NCI-H1092 (cell line): Measurements from ENCODE around the gene PYY.
"Not testable (repeated sequence)": the region's sequence is repeated elsewhere in the genome, so short reads cannot be mapped to it uniquely, and the experiment has no call there.

ENCODE experiments used
- DNase-seq: peaks from one replicate; lab custom pipeline; 2025; lab: John Stamatoyannopoulos, UW

PYY gene

DNA sequence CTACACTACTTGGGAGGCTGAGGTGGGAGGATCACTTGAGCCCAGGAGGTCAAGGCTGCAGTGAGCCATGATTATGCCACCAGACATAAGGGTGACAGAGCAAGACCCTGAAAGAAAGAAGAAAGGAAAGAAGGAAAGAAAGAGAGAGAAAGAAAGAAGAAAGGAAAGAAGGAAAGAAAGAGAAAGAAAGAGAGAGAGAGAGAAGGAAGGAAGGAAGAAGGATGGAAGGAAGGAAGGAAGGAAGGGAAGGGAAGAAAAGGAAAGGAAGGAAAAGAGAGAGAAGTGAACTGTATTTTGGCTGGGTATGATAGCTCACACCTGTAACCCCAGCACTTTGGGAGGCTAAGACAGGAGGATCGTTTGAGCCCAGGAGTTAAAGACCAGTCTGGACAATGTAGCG, 24.3 kb upstream of the PYY start:
- no peak for DNase-seq

DNA sequence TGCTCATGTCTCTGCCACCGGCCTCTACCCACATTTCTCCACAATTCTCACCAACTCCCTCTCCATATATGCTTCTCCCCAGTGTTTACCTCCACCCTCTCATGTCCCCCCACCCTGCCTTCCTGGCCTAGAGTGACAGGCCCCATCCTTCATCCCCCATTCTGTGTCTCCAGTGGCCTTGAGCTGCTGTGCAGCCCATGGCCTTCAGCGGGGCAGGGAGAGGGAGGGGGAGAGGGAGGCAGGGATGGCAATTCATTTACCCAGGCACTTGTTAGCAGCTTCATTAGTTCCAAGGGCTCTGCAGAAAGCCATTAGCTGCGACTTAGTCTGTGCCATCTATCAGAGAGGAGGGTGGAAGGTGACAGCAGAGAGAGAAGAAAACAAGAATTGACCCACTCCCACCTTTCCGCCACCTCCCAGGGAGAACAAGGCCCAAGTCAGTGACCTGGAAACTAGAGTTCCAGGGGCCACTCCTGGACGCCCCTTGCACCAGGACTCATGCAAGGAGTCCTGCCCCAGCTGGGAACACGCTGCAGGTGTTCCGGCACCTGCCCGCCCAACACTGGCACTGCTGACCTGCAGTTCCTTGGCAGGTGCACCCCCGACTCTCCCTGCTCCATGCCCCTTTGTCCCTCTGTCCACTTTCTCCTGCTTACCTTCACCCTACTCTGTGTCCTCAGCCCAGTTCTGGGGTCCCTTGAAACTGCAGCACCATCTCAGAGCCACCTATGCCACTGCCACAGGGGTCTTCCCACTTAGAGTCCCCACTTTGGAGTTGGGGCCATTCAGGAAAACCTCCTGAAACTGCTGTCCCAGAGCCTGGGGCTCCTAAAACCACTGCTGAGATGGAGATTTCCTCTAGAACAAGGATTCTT, 23.5 kb upstream of the PYY start:
- DNase-seq: no peak

DNA sequence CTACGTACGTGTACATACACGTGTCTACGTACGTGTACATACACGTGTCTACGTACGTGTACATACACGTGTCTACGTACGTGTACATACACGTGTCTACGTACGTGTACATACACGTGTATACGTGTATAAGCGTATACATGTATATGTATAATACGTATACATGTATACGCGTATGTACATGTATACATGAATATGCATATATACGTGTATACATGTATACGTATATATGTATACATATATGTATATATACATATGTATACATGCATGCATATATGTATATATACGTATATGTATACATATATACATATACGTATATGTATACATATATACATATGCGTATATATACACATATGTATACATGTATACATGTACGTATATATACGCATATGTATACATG, 22.2 kb upstream of the PYY start:
- no peak for DNase-seq

DNA sequence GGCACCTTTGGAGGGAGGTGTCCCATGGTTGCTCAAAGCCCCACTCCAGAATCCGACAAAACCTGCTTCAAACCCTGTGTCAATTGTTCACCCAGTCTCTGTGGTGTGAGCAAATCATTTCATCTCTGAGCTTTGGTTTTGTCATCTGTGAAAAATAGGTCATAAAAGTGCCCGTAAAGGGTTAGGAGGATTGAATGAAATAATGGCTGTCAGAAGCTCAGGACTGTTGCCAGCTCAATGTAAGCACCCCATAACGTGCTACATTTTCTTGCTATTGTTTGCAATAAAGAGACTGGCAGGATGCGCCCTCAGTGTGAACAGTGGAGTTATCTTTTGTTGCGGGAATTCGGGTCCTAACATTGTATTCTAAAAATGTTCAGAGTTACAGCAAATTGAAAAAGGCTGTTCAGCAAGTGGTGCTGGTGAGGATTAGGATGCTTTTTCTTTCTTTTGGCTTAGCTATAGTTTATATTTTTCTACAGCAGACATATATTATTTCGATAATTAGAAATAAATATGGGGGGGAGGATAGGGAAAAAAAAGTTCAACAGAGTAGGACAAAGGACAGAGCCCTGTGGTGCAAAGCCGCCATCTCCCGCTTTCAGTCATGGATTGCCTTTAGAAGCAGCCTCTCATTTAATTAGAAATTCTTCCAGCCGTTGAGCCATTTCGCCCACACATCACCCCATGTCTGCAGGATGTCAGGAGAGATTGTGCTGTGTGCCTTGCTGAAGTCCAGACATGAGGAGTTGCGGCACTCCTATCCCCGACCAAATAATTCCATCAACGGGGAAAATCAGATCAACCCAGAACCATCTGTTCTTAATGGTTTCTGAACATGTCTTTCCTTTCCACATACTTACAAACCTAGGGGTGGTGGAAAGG, 20.9 kb upstream of the PYY start:
- no peak for DNase-seq

DNA sequence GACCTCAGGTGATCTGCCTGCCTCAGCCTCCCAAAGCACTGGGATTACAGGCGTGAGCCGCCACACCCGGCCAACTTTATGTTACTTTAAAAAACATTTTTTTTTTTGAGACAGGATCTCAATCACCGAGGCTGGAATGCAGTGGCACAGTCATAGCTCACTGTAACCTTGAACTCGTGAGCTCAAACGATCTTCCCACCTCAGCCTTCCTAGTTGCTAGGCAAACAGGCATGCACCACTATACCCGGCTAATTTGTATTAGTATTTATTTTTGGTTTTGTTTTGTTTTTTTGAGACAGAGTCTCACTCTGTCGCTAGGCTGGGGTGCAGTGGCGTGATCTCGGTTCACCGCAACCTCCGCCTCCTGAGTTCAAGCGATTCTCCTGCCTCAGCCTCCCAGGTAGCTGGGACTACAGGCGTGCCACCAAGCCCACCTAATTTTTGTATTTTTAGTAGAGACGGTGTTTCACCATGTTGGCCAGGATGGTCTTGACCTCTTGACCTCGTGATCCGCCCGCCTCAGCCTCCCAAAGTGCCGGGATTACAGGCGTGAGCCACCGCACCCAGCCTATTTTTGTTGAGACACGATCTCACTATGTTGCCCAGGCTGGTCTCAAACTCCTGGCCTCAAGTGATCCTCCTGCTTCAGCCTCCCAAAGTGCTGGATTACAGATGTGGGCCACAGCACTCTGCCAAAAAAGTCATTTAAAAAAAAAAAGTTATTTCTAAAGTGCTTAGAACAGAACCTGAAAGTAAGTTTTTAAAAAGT, 18.9 kb upstream of the PYY start:
- DNase-seq: not testable (repeated sequence)

DNA sequence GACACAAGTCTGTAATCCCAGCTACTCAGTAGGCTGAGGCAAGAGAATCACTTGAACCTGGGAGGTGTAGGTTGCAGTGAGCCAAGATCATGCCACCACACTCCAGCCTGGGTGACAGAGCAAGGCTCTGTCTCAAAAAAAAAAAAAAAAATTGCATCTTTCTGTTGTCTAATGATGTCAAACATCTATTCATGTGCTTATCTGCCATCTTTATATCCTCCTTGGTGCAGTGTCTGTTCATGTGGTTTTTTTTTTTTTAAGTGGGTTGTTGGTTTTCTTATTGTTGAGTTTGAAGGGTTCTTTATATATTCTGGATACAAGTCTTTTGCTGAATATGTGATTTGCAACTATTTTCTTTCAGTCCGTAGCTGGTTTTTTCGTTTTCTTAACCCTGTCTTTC, 17.7 kb upstream of the PYY start:
- not testable (repeated sequence) for DNase-seq

DNA sequence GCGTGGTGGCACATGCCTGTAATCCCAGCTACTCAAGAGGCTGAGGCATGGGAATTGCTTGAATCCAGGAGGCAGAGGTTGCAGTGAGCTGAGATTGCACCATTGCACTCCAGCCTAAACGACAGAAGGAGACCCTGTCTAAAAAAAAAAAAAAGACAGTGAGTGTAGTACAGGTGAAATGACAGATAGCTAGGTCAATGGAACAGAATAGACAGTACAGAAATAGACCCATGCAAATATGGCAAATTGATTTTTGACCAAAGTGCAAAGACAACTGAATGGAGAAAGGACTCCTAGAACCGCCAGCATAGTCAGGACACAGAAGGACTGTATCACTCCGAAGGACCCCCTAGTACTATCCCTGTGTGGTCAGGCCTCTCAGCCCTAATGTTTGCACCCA, 16.6 kb upstream of the PYY start:
- DNase-seq: no peak

DNA sequence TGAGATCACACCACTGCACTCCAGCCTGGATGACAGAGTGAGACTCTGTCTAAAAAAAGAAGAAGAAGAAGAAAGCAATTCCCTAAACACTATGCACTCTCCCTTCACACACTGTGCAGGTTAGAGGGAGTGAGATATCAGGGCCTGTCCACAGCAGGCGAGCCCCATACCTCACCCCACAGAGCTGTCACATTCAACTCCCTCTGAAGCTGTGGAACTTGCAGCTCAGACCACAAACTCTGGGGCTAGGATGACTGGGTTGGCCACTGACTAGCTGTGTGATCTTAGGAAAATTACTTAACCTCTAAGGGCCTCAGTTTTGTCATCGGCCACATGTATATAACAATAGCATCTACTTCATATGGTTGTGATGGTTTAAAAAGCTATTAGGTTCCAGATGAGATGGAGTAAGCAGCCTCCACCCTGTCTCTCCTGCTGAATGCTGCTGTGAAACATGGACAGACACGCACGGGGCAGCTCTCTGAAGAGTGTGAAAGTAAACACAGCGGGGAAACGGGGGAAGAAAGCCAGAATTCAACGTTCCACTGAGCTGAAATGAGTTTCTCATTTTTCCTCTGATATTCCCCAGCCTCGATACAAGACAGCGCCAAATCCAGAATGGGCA, 13.6 kb upstream of the PYY start:
- DNase-seq: no peak

DNA sequence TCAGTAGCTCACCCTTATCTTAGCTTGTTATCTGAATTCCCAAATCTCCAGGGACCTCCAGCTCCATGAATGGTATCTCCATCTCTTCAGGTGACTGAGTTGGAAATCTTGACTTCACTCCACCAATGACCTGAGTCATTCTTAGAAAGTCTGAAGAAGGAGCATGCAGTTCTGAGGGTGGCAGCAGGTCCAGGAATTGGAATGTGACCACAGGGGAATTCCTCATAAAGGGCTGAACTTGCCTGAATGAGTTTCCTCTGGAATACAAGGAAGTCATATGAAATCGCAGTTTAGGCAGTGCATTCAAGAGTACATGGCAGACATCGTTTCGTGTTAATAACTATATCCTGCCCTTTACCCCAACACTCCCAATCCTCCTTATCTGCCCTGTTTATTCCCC, 12.5 kb upstream of the PYY start:
- DNase-seq: no peak

DNA sequence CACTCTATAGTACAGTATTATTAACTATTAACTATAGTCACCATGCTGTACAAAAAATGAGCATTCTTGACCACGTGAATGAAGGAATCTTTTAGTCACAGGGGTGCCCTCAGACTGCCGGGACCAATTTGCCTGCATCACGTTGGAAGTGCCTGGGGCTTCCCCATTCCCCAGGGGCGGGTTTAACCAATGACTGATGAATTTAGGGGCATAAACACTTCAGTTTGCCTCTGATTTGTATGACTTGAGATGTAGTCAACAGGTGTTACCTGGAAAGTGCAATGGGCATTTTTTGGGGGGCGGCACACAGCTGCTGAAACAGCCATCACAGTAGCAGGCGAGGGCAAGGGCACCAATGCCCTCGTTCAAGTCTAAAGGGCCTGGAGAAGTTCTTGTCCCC, 8.7 kb upstream of the PYY start:
- no peak for DNase-seq

DNA sequence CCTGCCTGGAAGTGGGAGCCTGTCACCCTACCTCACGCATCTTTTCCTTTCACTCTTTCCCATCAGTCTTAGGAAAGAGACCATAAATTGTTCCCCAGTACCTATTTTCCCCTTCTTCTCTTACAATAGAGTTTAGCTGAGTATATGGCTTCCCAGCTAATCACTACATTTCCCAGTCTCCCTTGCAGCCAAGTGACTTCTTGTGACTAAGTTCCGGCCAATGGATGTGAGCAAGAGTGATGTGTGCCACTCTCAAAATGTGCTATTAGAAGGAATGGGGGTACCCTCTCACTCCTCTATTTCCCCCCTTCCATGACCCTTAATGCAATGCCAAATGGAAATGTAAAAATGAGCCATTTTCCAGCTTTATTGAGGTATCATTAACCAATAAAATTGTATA, 8.2 kb upstream of the PYY start:
- no peak for DNase-seq

DNA sequence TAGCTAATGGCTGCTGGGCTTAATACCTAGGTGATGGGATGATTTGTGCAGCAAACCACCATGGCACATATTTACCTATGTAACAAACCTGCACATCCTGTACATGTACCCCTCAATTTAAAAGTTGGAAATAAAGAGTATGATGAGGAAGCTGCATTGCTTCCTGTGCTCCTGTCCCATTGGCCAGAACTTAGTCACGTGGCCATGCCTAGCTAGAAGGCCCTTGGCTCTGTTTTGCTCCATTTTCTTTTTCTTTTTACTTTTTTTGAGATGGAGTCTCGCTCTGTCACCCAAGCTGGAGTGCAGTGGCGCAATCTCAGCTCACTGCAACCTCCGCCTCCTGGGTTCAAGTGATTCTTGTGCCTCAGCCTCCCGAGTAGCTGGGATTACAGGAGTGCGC, 7.6 kb upstream of the PYY start:
- not testable (repeated sequence) for DNase-seq

DNA sequence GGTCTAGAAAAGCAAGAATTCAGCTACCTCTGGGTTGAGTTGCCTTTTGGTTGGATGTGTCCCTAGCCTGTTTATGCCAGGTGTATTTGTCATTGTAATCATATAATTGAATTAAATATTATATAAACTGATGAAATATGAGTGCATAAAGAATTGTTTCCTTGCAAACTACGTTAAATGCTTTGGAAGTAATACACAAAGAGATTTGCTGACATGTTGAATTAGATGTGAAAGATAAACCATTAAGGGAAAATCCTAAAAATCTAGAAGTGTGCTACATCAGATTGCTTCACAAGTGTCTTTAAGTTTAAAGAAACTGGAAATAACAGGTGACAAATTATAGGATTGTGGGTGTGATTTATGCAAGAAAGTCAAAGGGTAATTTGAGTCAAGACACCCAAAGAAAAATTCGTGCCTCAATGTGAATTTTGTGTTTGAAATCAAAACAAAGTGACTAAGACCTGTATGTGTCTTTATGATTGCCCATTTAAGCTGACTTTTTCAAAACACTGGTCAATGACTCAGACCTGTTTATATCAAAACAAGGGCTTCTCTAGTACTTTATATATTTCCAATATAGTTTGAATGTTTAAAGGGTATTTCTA, 5.1 kb upstream of the PYY start:
- DNase-seq: no peak

DNA sequence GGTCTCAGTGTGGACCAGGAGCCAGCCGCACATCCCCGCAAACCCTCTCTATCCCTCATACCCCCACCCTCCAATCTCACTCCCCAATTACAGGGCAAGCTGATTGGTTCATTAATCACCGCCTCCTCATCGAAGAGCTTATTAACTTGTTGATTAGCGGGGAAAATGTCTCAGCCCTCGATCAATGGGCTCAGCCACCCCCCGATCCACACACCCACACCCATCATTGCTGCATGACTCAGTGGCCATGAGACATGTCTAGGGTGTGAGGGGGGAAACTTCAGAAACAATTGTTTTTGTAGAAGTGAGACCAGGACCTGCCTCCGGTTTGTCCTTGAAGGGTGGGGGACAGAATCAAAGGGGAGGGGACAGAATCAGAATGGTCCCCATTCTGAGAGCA, 2.5 kb upstream of the PYY start:
- no peak for DNase-seq

DNA sequence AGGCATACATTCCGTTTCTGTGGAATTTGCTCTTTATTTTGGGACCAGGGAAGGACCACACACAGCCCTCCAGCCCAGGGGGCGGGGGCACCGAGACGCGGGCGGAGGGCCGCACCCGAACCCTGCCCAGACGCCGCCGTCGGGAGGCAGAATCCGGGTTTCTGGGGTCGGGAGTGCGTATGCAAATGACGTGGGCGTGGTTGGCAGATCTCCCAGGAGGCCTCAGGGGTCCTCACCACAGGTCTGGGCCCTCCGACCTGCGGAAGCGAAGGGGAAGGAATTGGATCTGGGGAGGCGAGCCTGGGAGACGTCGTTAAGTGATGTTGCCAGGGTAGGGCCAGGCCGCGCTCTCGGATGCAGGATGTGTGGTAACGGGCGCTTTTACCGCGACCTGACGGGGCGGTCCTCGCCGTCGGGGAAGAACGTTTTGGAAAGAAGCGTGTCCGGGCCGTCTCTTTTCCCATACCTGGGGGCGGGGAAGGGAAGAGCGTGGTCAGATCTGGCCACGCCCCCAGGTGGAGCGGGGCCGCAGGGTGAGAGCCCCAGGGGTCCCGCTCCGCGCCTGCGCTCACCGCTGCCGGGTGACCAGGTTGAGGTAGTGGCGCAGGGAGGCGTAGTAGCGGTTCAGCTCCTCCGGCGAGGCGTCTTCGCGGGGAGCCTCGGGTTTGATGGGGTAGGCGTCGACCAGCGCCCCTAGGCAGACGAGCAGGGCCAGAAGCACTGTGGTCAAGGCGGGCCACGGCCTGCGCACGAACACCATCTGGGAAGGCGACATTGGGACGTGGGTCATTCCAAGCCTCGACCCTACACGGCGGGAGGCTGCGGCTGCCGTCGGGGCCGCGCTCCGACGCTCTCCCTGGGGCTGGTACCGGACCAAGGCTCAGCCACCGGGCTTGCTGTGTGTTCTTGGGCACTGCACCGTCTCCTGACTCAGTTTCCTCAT, 745 bp downstream of the PYY start:
- DNase-seq: no peak

DNA sequence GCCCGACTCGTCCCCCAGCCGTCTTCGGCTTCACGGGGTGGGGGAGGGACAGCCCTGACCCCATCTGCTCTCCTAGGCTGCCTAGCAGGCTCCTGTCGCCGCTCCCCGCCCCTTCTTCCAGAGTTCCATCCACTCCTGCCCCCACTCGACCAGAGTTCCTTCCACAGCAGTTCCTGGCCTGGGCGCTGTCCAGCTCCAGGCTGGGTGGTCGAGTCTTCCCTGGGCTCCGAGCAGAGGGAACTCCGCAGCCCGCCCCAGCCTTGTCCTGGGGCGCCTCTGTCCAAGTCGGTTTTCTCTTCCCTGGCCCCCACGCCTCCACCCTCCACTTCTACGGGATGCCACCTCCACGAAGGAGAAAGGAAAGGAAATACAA, 1.4 kb downstream of the PYY start:
- DNase-seq: no peak

DNA sequence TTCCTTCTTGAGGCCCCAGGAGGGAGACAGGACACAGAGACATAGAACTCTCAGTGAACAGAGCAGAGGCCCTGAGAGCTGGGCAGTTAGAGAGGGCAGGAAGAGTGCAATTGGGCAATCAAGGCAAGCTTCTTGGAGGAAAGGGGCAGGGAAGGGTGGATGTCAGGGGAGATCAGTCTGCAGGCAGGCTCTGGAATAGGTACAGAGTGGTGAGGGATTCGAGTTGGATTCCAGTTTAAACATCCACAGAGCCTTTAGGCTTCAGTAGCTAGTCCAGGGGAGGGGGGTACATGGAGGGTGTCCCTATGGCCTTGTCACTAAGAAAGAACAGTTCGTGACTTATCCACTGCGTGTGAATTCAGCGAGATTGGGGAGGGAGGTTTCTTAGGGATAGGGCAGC, 2.0 kb downstream of the PYY start:
- DNase-seq: no peak

DNA sequence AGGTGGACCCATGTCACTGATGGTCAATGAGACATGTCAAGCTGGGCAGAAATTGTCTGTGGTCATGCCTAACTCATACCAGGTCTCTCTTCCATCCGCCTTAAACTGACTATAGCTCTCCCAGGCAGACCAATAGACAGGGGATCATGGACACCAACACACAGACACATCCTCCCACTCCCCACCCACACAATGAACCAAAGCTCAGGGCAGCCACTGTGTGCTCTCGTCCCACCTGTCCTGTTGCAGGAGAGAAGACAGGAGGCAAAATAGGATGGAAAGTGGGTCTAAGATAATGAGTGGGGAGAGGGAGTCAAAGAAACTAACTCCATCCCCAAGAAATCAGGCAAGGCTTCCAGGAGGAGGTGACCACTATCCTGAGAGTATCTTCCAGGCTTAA, 3.2 kb downstream of the PYY start:
- DNase-seq: no peak

DNA sequence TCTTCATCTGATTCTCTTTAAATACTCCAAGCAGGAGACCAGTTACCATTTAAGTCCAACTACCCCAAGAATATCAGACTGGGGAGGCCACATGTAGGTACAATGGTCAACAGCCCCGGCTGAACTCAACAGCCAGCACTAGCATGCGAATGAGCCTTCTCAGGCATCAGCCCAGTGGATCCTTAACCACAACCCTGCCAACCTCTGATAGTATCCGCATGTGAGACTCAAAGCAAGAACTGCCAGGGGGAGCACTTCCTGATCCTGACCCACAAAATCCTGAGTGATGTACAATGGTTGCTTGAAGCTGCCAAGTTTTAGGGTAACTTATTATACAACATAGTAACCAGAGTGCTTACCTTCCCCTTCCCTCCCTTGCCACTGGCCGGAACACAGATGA, 4.0 kb downstream of the PYY start:
- DNase-seq: no peak

DNA sequence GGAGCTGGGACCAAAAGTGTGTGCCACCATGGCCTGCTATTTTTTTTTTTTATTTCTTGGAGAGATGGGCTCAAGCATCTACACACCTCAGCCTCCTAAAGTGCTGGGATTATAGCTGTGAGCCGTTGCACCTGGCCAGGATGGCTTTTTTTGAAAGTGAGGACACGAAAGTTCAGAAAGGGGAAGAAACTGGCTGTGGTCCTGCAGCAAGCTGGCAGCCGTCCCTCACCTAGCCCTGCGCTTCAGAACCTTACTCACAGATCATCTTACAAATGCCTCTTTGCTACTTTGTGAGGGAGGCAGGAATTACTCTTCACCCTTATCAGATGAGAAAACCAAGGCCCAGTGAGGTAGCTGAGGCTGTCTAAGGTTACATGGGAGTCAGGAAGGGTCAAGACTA, 7.0 kb downstream of the PYY start:
- DNase-seq: no peak
